Vagina (tissue), 2 donors: ENCODE data around the gene FGF11.

Experiments used
- CTCF ChIP-seq, 3 experiments: fragments of 450-650 bp in 2 of 3; fragments of 200-600 bp in 1 of 3; sonication (generic) in 1 of 3; IDR thresholded peaks; one replicate each; pipeline ENCODE4 v1.5.1; 2017 to 2019; ENCODE audit warnings: antibody characterized with exemption in 3 of 3, mild to moderate bottlenecking in 2 of 3, moderate library complexity in 2 of 3
- POLR2A ChIP-seq, 2 donors: fragments of 450-650 bp; IDR thresholded peaks; one replicate each; pipeline ENCODE4 v1.6.1; 2017; ENCODE audit warnings: antibody characterized with exemption in 2 of 2, mild to moderate bottlenecking in 2 of 2, moderate library complexity in 2 of 2
- POLR2AphosphoS5 ChIP-seq, 2 donors: sonication (generic); formaldehyde crosslinking; IDR thresholded peaks; one replicate each; pipeline ENCODE4 v1.9.0; 2017; ENCODE audit warnings: antibody characterized with exemption in 2 of 2, mild to moderate bottlenecking in 2 of 2, low read depth in 1 of 2; ENCODE audit not compliant: insufficient read depth in 1 of 2

- TF ChIP-seq CTCF (IDR thresholded peaks at IDR 0.05) (no peak), POLR2A (IDR thresholded peaks at IDR 0.05) (peak in 1 of 2 donors; percentile 38), POLR2AphosphoS5 (IDR thresholded peaks at IDR 0.05; ENCODE audit: insufficient read depth in 1 of 2, low read depth in 1 of 2) (peak in 1 of 2 donors; percentile 81)
These were observed 40.1 kb downstream of the FGF11 start, which contains the start of gene ZBTB4 for GRCh38 chr17:7479213-7480088.
